ENCODE measurements around the gene NPW. TPM values are rescaled to one million over a fixed set of nuclear protein-coding genes. Genes with fewer than 3 reads are reported as not detected.

The NPW gene
- total and polyA plus RNA-seq, 2 donors (not counting 3 experiments of a cell fraction or from before 2014, with no cell fraction given), result 0.84 to 3.3 TPM

DNA sequence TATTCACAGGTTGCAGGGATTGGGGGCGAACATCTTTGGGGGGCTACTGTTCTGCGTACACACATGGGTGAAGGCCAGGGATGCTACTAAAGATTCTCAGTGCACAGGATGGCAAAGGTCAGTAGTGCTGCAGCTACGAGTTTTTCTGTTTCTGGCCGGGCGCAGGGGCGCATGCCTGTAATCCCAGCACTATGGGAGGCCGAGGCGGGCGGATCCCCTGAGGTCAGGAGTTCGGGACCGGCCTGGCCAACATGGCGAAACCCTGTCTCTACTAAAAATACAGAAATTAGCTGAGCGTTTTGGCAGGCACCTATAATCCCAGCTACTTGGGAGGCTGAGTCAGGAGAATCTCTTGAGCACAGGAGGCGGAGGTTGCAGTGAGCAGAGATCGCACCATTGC is 6.1 kb upstream of the NPW start:
- H3K79me2 ChIP-seq (ENCODE audit: control insufficient read depth, insufficient read depth, low read length), result peaks cover 12% of the 10 kb centered on the region
- no peak overlapping the region for H2AFZ ChIP-seq (ENCODE audit: low read depth, low read length)
- BruUV-seq (replicated peaks), result no TSS peak
- DNase-seq (ENCODE audit: low read depth, low spot score) (no peak), FAIRE-seq (no peak)
- dilution Hi-C loops (cut with MboI; ENCODE audit: extremely low pct_ligation_motif_present, low sequenced_read_pairs), result no loop called here
- H3K27ac ChIP-seq (ENCODE audit: insufficient read depth, low read depth, low read length), result no peak overlapping the region
- no peak overlapping the region for H3K4me3 ChIP-seq (replicated peaks in 1 of 3; ENCODE audit: insufficient read depth in 1 of 3, low read depth in 1 of 3, low read length in 3 of 3)
- no peaks in the 10 kb centered on the region for H4K20me1 ChIP-seq (replicated peaks; ENCODE audit: control insufficient read depth, extremely low read depth, insufficient read depth, low read length)
- H3K27me3 ChIP-seq (ENCODE audit: control insufficient read depth in 2 of 2, insufficient read depth in 2 of 2, low read length in 2 of 2), result no peaks in the 10 kb centered on the region
- H3K9me3 ChIP-seq (replicated peaks; ENCODE audit: control insufficient read depth, insufficient read depth, low read length), result no peaks in the 10 kb centered on the region
- TF ChIP-seq FOS (IDR thresholded peaks at IDR 0.05; ENCODE audit: borderline replicate concordance, insufficient read depth, low read length) (no peak), JUN (IDR thresholded peaks at IDR 0.05; ENCODE audit: borderline replicate concordance, insufficient read depth, insufficient read length, low read depth) (no peak), POLR2AphosphoS5 (IDR thresholded peaks at IDR 0.05; ENCODE audit: insufficient read depth, low read depth, low read length) (no peak), EZH2 (IDR thresholded peaks at IDR 0.05; ENCODE audit: borderline replicate concordance, low read depth, low read length, severe bottlenecking) (no peak), GATA2 (IDR thresholded peaks at IDR 0.05; ENCODE audit: insufficient read depth, insufficient read length, low read depth, low read length) (no peak), POLR2A (IDR thresholded peaks at IDR 0.05; ENCODE audit: low read depth, low read length) (no peak)
- TF ChIP-seq, protein P1, sequence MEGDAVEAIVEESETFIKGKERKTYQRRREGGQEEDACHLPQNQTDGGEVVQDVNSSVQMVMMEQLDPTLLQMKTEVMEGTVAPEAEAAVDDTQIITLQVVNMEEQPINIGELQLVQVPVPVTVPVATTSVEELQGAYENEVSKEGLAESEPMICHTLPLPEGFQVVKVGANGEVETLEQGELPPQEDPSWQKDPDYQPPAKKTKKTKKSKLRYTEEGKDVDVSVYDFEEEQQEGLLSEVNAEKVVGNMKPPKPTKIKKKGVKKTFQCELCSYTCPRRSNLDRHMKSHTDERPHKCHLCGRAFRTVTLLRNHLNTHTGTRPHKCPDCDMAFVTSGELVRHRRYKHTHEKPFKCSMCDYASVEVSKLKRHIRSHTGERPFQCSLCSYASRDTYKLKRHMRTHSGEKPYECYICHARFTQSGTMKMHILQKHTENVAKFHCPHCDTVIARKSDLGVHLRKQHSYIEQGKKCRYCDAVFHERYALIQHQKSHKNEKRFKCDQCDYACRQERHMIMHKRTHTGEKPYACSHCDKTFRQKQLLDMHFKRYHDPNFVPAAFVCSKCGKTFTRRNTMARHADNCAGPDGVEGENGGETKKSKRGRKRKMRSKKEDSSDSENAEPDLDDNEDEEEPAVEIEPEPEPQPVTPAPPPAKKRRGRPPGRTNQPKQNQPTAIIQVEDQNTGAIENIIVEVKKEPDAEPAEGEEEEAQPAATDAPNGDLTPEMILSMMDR (IDR thresholded peaks at IDR 0.05; ENCODE audit: extremely low read depth in 1 of 2, insufficient read depth in 1 of 2, low read depth in 1 of 2, low read length in 2 of 2), result no peak
- TF ChIP-seq, protein P2, sequence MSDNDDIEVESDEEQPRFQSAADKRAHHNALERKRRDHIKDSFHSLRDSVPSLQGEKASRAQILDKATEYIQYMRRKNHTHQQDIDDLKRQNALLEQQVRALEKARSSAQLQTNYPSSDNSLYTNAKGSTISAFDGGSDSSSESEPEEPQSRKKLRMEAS (IDR thresholded peaks at IDR 0.05; ENCODE audit: insufficient read depth, insufficient read length), result no peak
- intact Hi-C loops (cut with micrococcal nuclease), result no loop called here
- ChIA-PET CTCF (interaction anchor here (1.1 to 2.3 kb wide), 2 partner anchors 9 to 127 kb away, joined by 3 to 12 read pairs; no protein-coding TSS in a partner anchor), POLR2A (no interaction called here)
- H3K4me1 ChIP-seq (ENCODE audit: control insufficient read depth, extremely low read depth, insufficient read depth, low read length), result peaks cover 8% of the 10 kb centered on the region
- no peaks in the 10 kb centered on the region for H3K36me3 ChIP-seq (ENCODE audit: control insufficient read depth in 2 of 2, extremely low read depth in 1 of 2, insufficient read depth in 2 of 2, low read length in 2 of 2)
- no peaks in the 10 kb centered on the region for H3K9me1 ChIP-seq (replicated peaks; ENCODE audit: control insufficient read depth, extremely low read depth, insufficient read depth, low read length)
- H3K4me2 ChIP-seq (ENCODE audit: insufficient read depth, low read length), result no peak overlapping the region
- H3K9ac ChIP-seq (replicated peaks; ENCODE audit: extremely low read depth, insufficient read depth, low read length), result no peak overlapping the region
